GM19463 (cell line): ENCODE results near the gene SDCCAG8.
A peak's percentile ranks its signal among the peaks of the same experiment; 100 is the strongest.
"Not testable (repeated sequence)": the region's sequence is repeated elsewhere in the genome, so short reads cannot be mapped to it uniquely, and the experiment has no call there.

Experiments
- ATAC-seq: cut with Tn5 transposase; IDR thresholded peaks from one replicate; pipeline ENCODE4 v1.9.1; 2021; ENCODE audit warnings: mild to moderate bottlenecking, moderate library complexity; ENCODE audit not compliant: unreplicated experiment

The SDCCAG8 gene

GRCh38 chr1:243255791-243256512 is at the start of gene SDCCAG8:
Gene SDCCAG8 (plus strand): TSS chr1:243256041. CDS start chr1:243256174, 133 bp downstream.
- peak; percentile 60 for ATAC-seq

DNA sequence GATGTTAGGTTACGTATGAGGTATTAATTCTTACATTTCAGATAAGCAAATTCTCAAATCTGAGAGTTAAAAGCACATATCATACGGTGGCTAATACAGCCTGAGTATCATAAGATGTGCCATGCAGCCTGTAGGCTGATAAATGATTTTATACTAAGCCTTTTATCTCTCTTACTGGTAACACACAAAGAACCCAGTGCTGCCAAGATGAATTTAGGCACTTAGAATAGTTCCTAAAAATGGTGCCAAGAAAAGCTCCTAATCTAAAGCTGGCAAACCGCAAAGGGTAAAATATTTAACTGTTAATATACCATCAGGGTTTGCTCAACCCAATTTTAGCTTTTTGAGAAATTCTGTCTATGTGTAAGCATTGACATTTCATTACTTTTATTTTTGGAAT is 43.9 kb upstream of the SDCCAG8 start:
- ATAC-seq = not testable (repeated sequence)

- no peak for ATAC-seq
These were observed 42.6 kb upstream of the SDCCAG8 start for GRCh38 chr1:243213045-243213787.

GRCh38 chr1:243215276-243215875 is 40.5 kb upstream of the SDCCAG8 start:
- not testable (repeated sequence) for ATAC-seq

DNA sequence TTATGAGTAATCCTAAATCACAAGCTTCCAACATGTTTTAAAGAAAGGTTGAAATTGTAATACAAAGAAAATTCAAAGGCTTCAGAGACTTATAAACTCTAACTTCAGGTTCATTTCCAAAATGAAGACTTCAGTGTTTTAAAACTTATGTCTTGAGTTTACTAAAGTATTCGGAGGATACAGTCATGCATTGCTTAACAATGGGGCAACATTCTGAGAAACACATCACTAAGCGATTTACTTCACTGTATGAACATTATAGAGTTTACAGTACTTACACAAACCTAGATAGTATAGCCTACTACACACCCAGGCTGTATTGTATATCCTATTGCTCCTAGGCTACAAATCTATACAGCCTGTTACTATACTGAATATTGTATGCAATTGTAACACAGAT is 39.1 kb upstream of the SDCCAG8 start:
- no peak for ATAC-seq

DNA sequence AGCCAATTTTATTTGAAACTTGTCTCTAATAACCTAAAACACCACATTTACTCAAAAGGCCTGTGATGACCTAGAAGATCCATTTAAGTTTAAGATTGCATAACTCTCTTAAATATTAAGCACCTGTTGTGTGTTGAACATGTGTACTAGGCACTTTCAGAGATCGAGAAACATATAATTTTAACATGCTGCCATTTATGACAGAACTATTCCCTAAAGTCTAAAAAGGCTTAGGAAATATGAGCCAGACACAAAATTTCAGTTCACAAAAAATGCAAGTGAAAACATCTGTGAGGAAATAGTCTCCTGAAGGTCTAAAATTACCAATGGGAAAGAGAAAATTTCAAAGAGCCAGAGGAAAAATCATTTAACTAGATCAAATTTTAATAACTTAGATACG is 38.5 kb upstream of the SDCCAG8 start:
- ATAC-seq = no peak

- no peak for ATAC-seq
These were observed 37.8 kb upstream of the SDCCAG8 start for GRCh38 chr1:243218059-243218458.

GRCh38 chr1:243227622-243228021 is 28.2 kb upstream of the SDCCAG8 start:
- no peak for ATAC-seq

- no peak for ATAC-seq
These were observed 26.3 kb upstream of the SDCCAG8 start for GRCh38 chr1:243229526-243229925.

- ATAC-seq = no peak
These were observed 24.9 kb upstream of the SDCCAG8 start for GRCh38 chr1:243230914-243231313.

DNA sequence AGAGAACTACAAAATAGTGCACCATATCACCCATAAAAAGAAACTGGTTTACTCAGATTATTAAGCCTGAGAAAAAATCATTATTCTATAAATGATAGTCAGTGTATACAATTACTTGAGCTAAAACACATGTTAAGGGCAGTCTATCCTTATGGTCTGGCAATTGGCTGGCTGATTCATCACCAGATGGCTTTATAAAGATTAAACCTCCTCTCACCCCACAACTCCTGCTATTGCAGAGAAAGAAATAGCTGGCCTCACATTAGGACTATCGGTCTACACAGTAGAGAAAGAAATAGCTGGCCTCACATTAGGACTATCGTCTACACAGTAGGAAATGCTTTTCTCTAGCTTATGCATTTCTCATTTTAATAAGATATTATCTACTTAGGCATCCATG is 21.9 kb upstream of the SDCCAG8 start:
- ATAC-seq = no peak

GRCh38 chr1:243234978-243235647 is 20.7 kb upstream of the SDCCAG8 start:
- ATAC-seq = no peak

GRCh38 chr1:243236604-243237252 is 19.1 kb upstream of the SDCCAG8 start:
- no peak for ATAC-seq

GRCh38 chr1:243244432-243244841 is 11.4 kb upstream of the SDCCAG8 start:
- peak; percentile 47 for ATAC-seq

- no peak for ATAC-seq
These were observed 8.9 kb upstream of the SDCCAG8 start for GRCh38 chr1:243246916-243247315.

DNA sequence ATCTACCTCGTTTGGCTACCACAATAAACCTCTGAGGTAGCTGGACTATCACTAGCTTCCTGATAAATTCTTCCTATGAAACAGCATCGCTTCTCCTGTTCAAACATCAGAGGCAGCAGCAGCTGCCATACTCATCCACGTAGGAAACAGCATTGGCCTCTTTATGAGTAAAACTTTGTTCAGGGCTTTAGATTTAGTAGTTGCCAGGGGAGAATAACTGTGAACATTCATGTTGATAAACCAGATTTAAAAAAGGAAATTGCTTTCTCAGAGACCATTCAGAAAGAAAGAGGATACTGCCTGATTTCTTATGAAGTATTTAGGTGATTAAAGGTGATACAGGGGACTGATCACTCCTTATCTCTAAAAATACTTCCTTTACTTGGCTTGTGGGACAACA is 7.9 kb upstream of the SDCCAG8 start:
- ATAC-seq = no peak

DNA sequence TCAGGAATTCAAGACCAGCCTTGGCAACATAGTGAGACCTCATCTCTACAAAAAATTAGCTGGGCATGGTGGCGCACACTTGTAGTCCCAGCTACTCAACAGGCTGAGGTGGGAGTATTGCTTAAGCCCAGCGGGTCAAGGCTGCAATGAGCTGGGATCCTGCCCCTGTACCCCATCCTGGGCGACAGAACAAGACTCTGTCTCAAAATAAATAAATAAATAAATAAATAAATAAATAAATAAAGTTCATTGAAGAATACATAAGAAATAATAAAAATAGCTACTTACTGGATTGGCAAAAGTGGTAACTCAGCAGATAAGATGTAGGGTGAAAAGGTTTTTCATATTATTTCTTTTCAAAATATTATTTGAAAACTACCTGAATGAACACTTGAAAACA is 6.6 kb upstream of the SDCCAG8 start:
- no peak for ATAC-seq

DNA sequence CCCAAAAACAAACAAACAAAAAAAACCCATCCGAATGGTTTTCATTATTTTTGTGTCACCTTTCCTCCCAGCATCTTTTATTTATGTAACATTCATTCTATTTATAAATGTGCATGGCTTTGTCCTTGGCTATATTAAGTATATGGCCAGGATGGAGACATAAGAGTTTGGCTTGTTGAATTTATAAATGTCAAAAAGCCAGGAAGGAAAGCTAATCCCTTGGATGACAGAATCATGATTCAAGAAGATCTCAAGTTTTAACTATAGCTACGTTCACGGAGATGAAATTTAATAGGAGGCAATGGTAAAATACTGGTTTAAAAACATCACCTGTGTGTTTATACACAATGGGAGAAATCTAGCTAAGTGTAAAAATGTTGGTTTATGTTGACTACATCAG is 5.7 kb upstream of the SDCCAG8 start:
- no peak for ATAC-seq

- ATAC-seq = no peak
These were observed 4.3 kb upstream of the SDCCAG8 start for GRCh38 chr1:243251539-243251938.

DNA sequence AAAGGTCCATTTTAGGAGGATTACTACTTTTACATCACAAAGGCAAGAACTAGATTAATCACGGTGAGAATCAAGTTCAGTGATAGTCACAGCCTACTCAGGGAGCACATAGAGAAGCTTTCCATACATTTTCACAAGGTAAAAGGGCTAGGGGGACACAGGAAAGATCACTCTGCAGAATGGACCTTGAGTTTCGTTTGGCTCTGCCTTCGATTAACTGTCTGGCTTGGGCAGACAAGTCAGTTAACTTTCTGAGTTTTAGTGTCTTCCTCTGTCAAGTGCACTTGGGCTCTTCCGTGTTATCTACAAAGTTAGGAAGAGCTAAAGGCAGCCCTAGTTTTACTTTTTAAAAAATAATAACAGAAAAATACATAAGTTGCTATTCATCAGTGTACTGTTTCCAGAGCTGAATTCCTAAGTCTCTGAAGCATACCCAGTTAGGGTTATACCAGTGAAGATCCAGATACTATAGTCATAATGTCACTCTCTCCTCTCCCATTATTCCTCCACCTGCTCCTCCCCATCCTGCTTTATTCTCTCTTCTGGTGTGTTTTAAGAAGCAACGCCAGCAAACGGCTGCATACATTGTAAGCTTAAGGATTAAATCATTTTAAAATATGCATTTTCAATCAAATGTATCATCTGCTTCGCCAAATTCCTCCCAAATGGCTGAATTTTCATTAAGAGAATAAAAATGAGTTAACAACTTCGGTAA is 2.5 kb upstream of the SDCCAG8 start:
- ATAC-seq = no peak
